H1 (cell line): Measurements from ENCODE around the gene DDX47. TPM values are rescaled to one million over a fixed set of nuclear protein-coding genes. Genes with fewer than 3 reads are reported as not detected.

Experiments
- CTCF ChIA-PET: fragments of 300-600 bp; sonication (Branson Sonifier 250); formaldehyde crosslinking; loops from one replicate; lab custom pipeline; 2021; ENCODE audit not compliant: partially characterized antibody; lab: Charles Lee
- POLR2A ChIA-PET: fragments of 300-600 bp; sonication (Branson Sonifier 250); formaldehyde crosslinking; loops from one replicate; lab custom pipeline; 2021; ENCODE audit warnings: inconsistent platforms; ENCODE audit not compliant: partially characterized antibody; lab: Charles Lee
- DNase-seq, 2 experiments: peaks; one replicate each; pipeline versions ENCODE4 v3.0.0 to v3.0.0-alpha.2; 2010 to 2022; ENCODE audit warnings: low spot score in 2 of 2, low read depth in 1 of 2, mixed read lengths in 1 of 2
- FAIRE-seq: peaks from 2 replicates; lab custom pipeline; 2011; peaks lifted over from hg19 to GRCh38; lab: Jason Lieb, UNC
- H2AFZ ChIP-seq: 2 replicates; pipeline ENCODE4 v1.8.1; 2012; ENCODE audit warnings: low read length, inconsistent platforms
- H2AK5ac ChIP-seq: 2 replicates; pipeline ENCODE4 v1.6.1; 2013; ENCODE audit warnings: low read depth, low read length
- H2BK120ac ChIP-seq: replicated peaks from 2 replicates; pipeline ENCODE3; 2013; ENCODE audit warnings: low read depth, low read length, inconsistent platforms
- H2BK12ac ChIP-seq: 2 replicates; pipeline ENCODE4 v1.6.1; 2013; ENCODE audit warnings: low read depth, low read length
- H2BK15ac ChIP-seq: 2 replicates; pipeline ENCODE4 v1.6.1; 2013; ENCODE audit warnings: low read length
- H2BK20ac ChIP-seq: 2 replicates; pipeline ENCODE4 v1.6.1; 2013; ENCODE audit warnings: low read length
- H2BK5ac ChIP-seq: 2 replicates; pipeline ENCODE4 v1.6.1; 2013; ENCODE audit warnings: low read depth, low read length
- H3K14ac ChIP-seq: 2 replicates; pipeline ENCODE4 v1.6.1; 2013; ENCODE audit warnings: inconsistent platforms; ENCODE audit not compliant: insufficient read length
- H3K18ac ChIP-seq: 2 replicates; pipeline ENCODE4 v1.6.1; 2013; ENCODE audit warnings: low read length; ENCODE audit errors: extremely low read depth
- H3K23ac ChIP-seq: 2 replicates; pipeline ENCODE4 v1.6.1; 2013; ENCODE audit warnings: inconsistent platforms; ENCODE audit not compliant: insufficient read length
- H3K23me2 ChIP-seq: 2 replicates; pipeline ENCODE4 v1.6.1; 2013; ENCODE audit warnings: low read depth, low read length
- H3K27ac ChIP-seq: 2 replicates; pipeline ENCODE4 v1.6.1; 2011; ENCODE audit warnings: low read depth, low read length, inconsistent platforms
- H3K27me3 ChIP-seq, 4 experiments: replicated peaks in 1 of 4; 1 replicate in 1 of 4; 2 replicates in 3 of 4; pipeline versions ENCODE4 v1.6.1 to v1.8.1; 2011 to 2013; ENCODE audit warnings: low read length in 3 of 4, mild to moderate bottlenecking in 3 of 4, inconsistent platforms in 2 of 4, mixed read lengths in 2 of 4, moderate library complexity in 1 of 4; ENCODE audit not compliant: control insufficient read depth in 3 of 4, insufficient read depth in 3 of 4; ENCODE audit errors: extremely low read depth in 1 of 4
- H3K36me3 ChIP-seq, 4 experiments: 2 replicates each; pipeline versions ENCODE4 v1.6.1 to v1.8.1; 2011 to 2013; ENCODE audit warnings: mild to moderate bottlenecking in 4 of 4, low read length in 3 of 4, moderate library complexity in 2 of 4, control low read depth in 1 of 4, inconsistent platforms in 1 of 4; ENCODE audit not compliant: insufficient read depth in 4 of 4, control insufficient read depth in 2 of 4
- H3K4ac ChIP-seq: replicated peaks from 2 replicates; pipeline ENCODE3; 2013; ENCODE audit warnings: low read length, low read depth, mixed read lengths, inconsistent platforms; ENCODE audit not compliant: insufficient read length
- H3K4me1 ChIP-seq, 4 experiments: replicated peaks in 1 of 4; 1 replicate in 1 of 4; 2 replicates in 3 of 4; pipeline versions ENCODE4 v1.6.1 to v1.8.1; 2011 to 2013; ENCODE audit warnings: low read length in 3 of 4, inconsistent platforms in 2 of 4, mixed read lengths in 1 of 4; ENCODE audit not compliant: insufficient read depth in 4 of 4, control insufficient read depth in 3 of 4
- H3K4me2 ChIP-seq, 2 experiments: 2 replicates each; pipeline versions ENCODE4 v1.6.1 to v1.8.1; 2011 to 2013; ENCODE audit warnings: low read depth in 2 of 2, low read length in 2 of 2, control low read depth in 1 of 2, inconsistent platforms in 1 of 2, mild to moderate bottlenecking in 1 of 2; ENCODE audit not compliant: insufficient read depth in 1 of 2
- H3K4me3 ChIP-seq, 4 experiments: fragments of 200-600, 300-600 bp in 1 of 4; sonication (generic), shearing (Covaris generic), sonication (Bioruptor Twin) in 1 of 4; 2 replicates each; pipeline versions ENCODE4 v1.5.1 to v1.8.1; 2011 to 2016; ENCODE audit warnings: low read length in 4 of 4, low read depth in 3 of 4, control low read depth in 2 of 4, inconsistent platforms in 2 of 4, mild to moderate bottlenecking in 2 of 4, mixed read lengths in 1 of 4, moderate library complexity in 1 of 4; ENCODE audit not compliant: insufficient read depth in 2 of 4; ENCODE audit errors: extremely low read depth in 1 of 4
- H3K56ac ChIP-seq: replicated peaks from 2 replicates; pipeline ENCODE3; 2013; ENCODE audit warnings: low read depth, mild to moderate bottlenecking, mixed read lengths, low read length, inconsistent platforms; ENCODE audit not compliant: insufficient read length
- H3K79me1 ChIP-seq: 2 replicates; pipeline ENCODE4 v1.6.1; 2013; ENCODE audit warnings: low read depth, low read length, control low read depth
- H3K79me2 ChIP-seq, 2 experiments: 2 replicates each; pipeline versions ENCODE4 v1.6.1 to v1.8.1; 2012 to 2013; ENCODE audit warnings: low read length in 2 of 2, mild to moderate bottlenecking in 2 of 2, inconsistent platforms in 1 of 2; ENCODE audit not compliant: insufficient read depth in 2 of 2, control insufficient read depth in 1 of 2
- H3K9ac ChIP-seq, 4 experiments: replicated peaks in 1 of 4; 1 replicate in 1 of 4; 2 replicates in 3 of 4; pipeline versions ENCODE4 v1.6.1 to v1.8.1; 2011 to 2013; ENCODE audit warnings: low read depth in 3 of 4, low read length in 3 of 4, control low read depth in 2 of 4, mild to moderate bottlenecking in 2 of 4, moderate library complexity in 2 of 4, inconsistent platforms in 1 of 4; ENCODE audit errors: extremely low read depth in 1 of 4
- H3K9me3 ChIP-seq, 2 experiments: 2 replicates each; pipeline versions ENCODE4 v1.6.1 to v1.8.1; 2012 to 2013; ENCODE audit warnings: mild to moderate bottlenecking in 2 of 2, moderate library complexity in 2 of 2, control low read depth in 1 of 2, inconsistent platforms in 1 of 2, low read depth in 1 of 2, low read length in 1 of 2, mixed read lengths in 1 of 2; ENCODE audit not compliant: insufficient read depth in 2 of 2
- H4K20me1 ChIP-seq, 2 experiments: replicated peaks in 1 of 2; 2 replicates each; pipeline versions ENCODE3 to v1.8.1; 2011 to 2013; ENCODE audit warnings: inconsistent platforms in 2 of 2, low read length in 2 of 2, mild to moderate bottlenecking in 1 of 2; ENCODE audit not compliant: insufficient read depth in 2 of 2, control insufficient read depth in 1 of 2
- H4K5ac ChIP-seq: 2 replicates; pipeline ENCODE4 v1.6.1; 2013; ENCODE audit warnings: low read length, low read depth, mixed read lengths, inconsistent platforms; ENCODE audit not compliant: insufficient read length
- H4K8ac ChIP-seq: 2 replicates; pipeline ENCODE4 v1.8.0; 2013; ENCODE audit warnings: mild to moderate bottlenecking, moderate library complexity, low read length, inconsistent platforms; ENCODE audit not compliant: insufficient read depth; ENCODE audit errors: extremely low read depth
- H4K91ac ChIP-seq: replicated peaks from 2 replicates; pipeline ENCODE3; 2013; ENCODE audit warnings: low read length, mixed read lengths, inconsistent platforms; ENCODE audit not compliant: insufficient read length
- CHD2 ChIP-seq: IDR thresholded peaks from 2 replicates; pipeline ENCODE4 v1.6.1; 2012; ENCODE audit warnings: low read length, improper control_type of control experiment
- CTCF ChIP-seq, 3 experiments: IDR thresholded peaks; 1 replicate in 2 of 3; 2 replicates in 1 of 3; pipeline versions ENCODE4 v1.5.1 to v1.6.1; 2011; ENCODE audit warnings: low read length in 3 of 3, mild to moderate bottlenecking in 3 of 3, inconsistent platforms in 2 of 3, low read depth in 1 of 3, moderate library complexity in 1 of 3; ENCODE audit not compliant: insufficient read depth in 1 of 3; ENCODE audit errors: control extremely low read depth in 1 of 3
- SAP30 ChIP-seq: fragments of 300-600 bp; sonication (generic); IDR thresholded peaks from 2 replicates; pipeline ENCODE4 v1.7.1; 2012; ENCODE audit warnings: low read length, moderate library complexity, mild to moderate bottlenecking, inconsistent platforms; ENCODE audit not compliant: insufficient read depth, insufficient replicate concordance
- SIRT6 ChIP-seq: IDR thresholded peaks from one replicate; pipeline ENCODE4 v1.7.1; 2012; ENCODE audit warnings: low read length, inconsistent platforms
- SP1 ChIP-seq: IDR thresholded peaks from 2 replicates; pipeline ENCODE4 v1.6.1; 2011; ENCODE audit warnings: low read depth, low read length
- YY1 ChIP-seq: IDR thresholded peaks from 2 replicates; pipeline ENCODE4 v1.6.1; 2011; ENCODE audit warnings: low read depth, mild to moderate bottlenecking, low read length
- whole genome bisulfite sequencing, 2 experiments: shearing (Covaris generic) in 1 of 2; methylation state at CpG; one replicate each; pipeline versions ENCODE4 v1.1.6 to v1.1.7; 2013 to 2015; ENCODE audit warnings: low lambda C conversion rate in 2 of 2, mixed read lengths in 2 of 2, inconsistent platforms in 1 of 2, low coverage in 1 of 2, missing lambda C conversion rate in 1 of 2; ENCODE audit not compliant: insufficient replicate concordance in 2 of 2, insufficient coverage in 1 of 2, insufficient read length in 1 of 2; ENCODE audit errors: extremely low coverage in 1 of 2, missing lambda C conversion rate in 1 of 2; 5-methylcytosine and 5-hydroxymethylcytosine counted together
- polyA plus RNA-seq, 7 experiments: library from polyadenylated mRNA; depleted of rRNA in 3 of 7; stranded (reverse) in 5 of 7; unstranded in 2 of 7; fragments of >200 nt in 5 of 7; fragments of 200-250 nt in 2 of 7; gene quantifications; 1 replicate in 5 of 7; 2 replicates in 1 of 7; 4 replicates in 1 of 7; pipeline versions ENCODE4 v1.2.1 to v1.2.3, GENCODE V29; 2011 to 2013; ENCODE audit warnings: missing spikeins in 2 of 7, mixed read lengths in 2 of 7
- total RNA-seq: library from RNA; stranded (reverse); fragmentation: NEBNext Ultra II Directional; extraction: Animal tissue kit (Norgen Biotek cat#: 25700); gene quantifications from 2 replicates; pipeline ENCODE4 v1.2.1, GENCODE V29; 2021

The DDX47 gene
- total and polyA plus RNA-seq, 2 of the 8 experiments (the other 6 are each of a cell fraction or from before 2014, with no cell fraction given): 54.4 to 74.2 TPM

GRCh38 chr12:12804432-12804886 is 8.7 kb upstream of the DDX47 start:
- no peak overlapping the region for H3K4ac ChIP-seq
- H2BK5ac ChIP-seq: no peak overlapping the region
- H4K91ac ChIP-seq: no peak overlapping the region
- no peak overlapping the region for H4K5ac ChIP-seq
- no peak for FAIRE-seq
- no peak overlapping the region for H4K8ac ChIP-seq
- no peak overlapping the region for H3K4me2 ChIP-seq
- no peak overlapping the region for H3K14ac ChIP-seq
- no peaks in the 10 kb centered on the region for H3K4me1 ChIP-seq
- CTCF ChIA-PET: interaction anchor here (1.9 to 3.0 kb wide), 3 partner anchors 8 to 15 kb away, joined by 4 to 21 read pairs (median 15); partner anchors contain the start of gene DDX47
- H2AK5ac ChIP-seq: no peak overlapping the region
- no peaks in the 10 kb centered on the region for H4K20me1 ChIP-seq
- H2BK12ac ChIP-seq: no peak overlapping the region
- no peaks in the 10 kb centered on the region for H3K23me2 ChIP-seq
- no peaks in the 10 kb centered on the region for H3K79me2 ChIP-seq
- H2AFZ ChIP-seq: no peak overlapping the region
- no peak overlapping the region for H3K4me3 ChIP-seq
- no peak overlapping the region for H2BK120ac ChIP-seq
- 82% methylated on average over 6 of the region's 6 CpGs; no CpG with 5 or more reads in 1 of the 2 experiments for WGBS, 2 experiments
- no peak overlapping the region for H3K56ac ChIP-seq
- no peak for TF ChIP-seq CHD2
- TF ChIP-seq CTCF (IDR thresholded peaks at IDR 0.05; ENCODE audit: control extremely low read depth in 1 of 3, insufficient read depth in 1 of 3, low read depth in 1 of 3, low read length in 3 of 3): no peak
- TF ChIP-seq SIRT6: no peak
- no peak for TF ChIP-seq YY1
- no peak for TF ChIP-seq SP1
- no peak for TF ChIP-seq SAP30
- H2BK20ac ChIP-seq: no peak overlapping the region
- no peak for DNase-seq
- H3K23ac ChIP-seq: no peak overlapping the region
- no peaks in the 10 kb centered on the region for H3K36me3 ChIP-seq
- no peak overlapping the region for H2BK15ac ChIP-seq
- H3K18ac ChIP-seq: no peak overlapping the region
- H3K9ac ChIP-seq: no peak overlapping the region
- no peak overlapping the region for H3K27ac ChIP-seq
- no peaks in the 10 kb centered on the region for H3K9me3 ChIP-seq
- H3K27me3 ChIP-seq: no peaks in the 10 kb centered on the region
- POLR2A ChIA-PET: no interaction called here
- H3K79me1 ChIP-seq: no peaks in the 10 kb centered on the region
